SHP77 (cell line): ENCODE results near the gene KRT82.
"Not testable (repeated sequence)": the region's sequence is repeated elsewhere in the genome, so short reads cannot be mapped to it uniquely, and the experiment has no call there.

Experiments
- DNase-seq, 2 experiments: peaks; one replicate each; lab custom pipeline; 2025; lab: John Stamatoyannopoulos, UW

KRT82 gene

DNA sequence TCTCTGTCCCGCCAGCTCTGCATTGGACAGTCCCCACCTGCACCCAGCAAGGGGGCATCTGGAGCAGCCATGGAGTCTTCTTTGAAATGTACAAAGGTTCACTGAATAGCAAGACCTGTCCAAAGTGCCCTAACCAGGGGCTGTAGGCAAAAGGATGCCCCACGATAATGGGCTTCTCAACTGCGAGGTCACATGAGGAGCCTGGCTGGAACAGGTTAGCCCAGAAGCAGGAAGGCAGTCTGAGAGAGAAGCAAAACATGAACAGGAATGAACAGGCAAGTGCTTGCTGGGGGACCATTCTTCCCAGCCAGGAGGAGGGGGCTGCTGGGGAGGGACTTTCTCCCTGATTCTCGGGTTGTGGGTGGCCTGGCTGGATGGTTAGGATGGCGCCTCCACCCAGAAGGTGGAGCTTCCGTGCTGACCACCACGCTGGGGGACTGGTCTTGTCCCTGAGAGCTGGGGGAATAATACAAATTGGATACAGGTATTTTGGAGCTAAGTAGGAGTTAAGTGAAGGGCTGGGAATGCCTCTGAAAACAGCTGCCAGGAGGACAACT, 46.0 kb downstream of the KRT82 start:
- no peak for DNase-seq

DNA sequence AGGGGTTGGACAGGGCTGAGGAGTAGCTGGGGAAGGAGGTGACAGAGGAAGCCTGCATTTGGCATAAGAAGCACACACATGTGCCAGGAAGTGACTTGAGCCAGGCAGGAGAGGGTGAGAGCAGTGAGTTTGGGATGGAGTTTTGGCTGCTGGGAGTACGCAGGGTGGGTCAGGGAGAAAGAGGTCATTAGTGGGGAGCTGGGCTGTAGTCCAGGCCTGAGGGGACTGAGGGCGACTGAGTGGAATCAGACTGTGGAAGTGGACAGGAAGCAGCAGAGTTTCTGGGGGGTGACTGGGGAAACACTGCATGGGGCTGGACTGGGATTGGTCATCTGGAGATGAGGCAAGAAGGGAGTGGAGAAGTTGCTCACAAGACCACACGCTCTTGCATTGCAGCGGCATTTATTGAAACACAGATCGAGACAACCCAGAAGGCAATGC, 46.5 kb downstream of the KRT82 start:
- DNase-seq, result no peak

DNA sequence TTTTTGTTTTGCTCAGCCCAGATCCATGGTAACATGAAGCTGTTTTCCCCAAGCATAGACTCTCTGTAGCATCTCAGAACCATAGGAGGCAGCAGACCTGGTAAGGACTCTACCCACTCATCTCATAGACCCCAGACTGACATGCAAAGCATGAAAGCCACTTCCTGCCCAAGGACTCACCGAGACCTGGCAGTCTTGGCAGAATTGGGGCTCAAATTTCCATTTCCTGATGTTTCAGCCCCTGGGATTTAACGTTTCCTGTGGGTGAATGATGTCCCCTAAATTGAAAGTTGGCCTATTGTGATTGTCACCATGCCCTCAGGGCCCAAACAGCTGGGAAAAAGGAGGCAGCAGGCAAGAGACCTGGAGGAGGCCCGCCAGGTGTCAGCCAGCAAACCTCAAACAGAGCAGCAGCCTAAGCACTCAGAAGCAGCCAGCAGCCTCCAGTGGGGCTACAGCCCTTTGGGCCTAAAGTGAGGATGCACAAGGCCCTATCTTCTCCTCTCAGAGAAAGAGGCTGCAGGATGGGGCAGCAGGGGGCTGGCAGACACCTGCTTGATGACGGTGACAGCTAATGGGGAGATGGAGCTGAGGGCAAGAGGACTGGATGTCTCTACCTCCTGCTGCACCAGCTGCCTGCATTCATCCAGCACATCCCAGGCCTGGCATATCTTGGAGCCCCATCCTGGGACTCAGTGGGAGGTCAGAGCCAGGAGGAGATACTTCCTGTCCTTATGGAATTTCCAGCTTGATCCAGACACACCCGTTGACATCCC, 47.4 kb downstream of the KRT82 start:
- DNase-seq, result no peak

GRCh38 chr12:52356762-52357580, 49.2 kb downstream of the KRT82 start:
- no peak for DNase-seq

DNA sequence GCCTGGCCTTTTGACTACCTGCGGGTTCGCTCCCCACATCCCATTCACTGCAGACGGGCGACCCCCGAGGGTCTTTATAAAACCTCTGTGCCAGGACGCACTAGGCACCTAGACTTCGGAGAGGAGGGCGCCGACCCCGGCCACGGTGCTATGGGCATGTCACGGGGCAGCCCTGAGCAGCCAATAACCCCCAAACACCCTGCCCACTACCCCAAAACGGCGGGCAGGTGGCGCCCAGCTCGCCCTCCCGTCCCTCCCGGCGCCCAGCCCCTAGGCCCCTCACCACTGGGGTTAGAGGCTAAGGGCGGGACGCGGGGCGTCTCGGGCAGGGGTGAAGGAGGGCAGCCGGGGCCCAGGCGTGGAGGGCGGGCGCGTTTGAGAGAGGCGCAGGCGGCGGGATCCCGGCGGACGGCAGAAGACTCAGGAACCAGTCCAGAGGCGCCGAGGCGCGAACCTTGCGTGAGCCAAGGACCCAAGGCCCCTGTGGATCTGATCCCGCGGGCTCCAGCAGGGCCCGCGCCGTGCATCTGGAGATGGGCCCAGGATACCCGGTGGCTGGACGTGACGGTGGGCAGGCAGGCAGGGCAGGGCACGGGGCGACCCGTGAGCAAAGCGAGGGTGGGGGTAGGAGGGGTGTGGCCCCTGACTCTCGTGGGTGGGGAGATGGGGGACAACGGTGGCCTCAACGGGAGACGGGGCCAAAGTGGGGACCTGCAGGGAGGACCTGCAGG, 49.9 kb downstream of the KRT82 start:
- DNase-seq, result no peak

- DNase-seq, result no peak
Observed at GRCh38 chr12:52355176-52355575, 51.0 kb downstream of the KRT82 start.

GRCh38 chr12:52354200-52354599, 51.9 kb downstream of the KRT82 start:
- no peak for DNase-seq

DNA sequence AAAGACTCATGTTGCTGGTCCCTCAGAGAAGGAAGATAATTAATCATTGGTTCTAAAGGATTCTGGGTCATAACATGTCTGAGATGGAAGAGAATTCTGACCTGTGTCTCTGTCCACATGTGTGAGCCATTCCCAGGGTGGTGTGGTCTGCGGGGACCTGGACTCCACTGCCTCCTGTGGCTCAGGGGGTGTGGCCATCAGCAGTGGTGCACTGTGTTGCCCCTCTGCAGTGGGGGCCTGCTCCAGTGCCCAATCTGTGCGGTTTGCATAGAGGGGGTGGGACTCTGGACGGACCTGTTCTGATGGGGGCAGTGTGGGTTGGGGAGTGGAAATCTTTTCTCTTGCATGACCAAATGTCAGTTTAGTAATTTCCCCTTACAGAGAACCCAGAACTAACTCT, 52.4 kb downstream of the KRT82 start:
- no peak for DNase-seq

DNA sequence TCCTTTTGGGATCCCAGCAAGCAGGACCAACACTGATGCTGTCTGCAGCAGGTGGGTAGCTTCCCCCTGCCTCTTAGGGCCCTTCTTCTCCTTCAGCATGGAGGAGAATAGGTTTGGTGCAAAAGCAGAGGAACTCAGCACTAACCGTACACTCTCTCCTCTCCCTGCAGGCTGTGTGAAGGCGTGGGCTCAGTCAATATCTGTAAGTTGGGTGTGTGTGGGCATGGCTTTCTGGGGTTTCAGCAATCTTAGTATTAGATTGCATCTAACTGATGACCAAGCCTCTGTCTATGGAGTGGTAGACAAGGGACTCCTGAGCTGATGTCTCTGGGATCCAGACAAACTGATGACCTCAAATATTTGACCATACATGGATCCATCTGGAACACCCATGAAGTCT, 53.2 kb downstream of the KRT82 start:
- no peak for DNase-seq

GRCh38 chr12:52351196-52352059, 54.7 kb downstream of the KRT82 start:
- DNase-seq, result no peak

- no peak for DNase-seq
Observed at GRCh38 chr12:52350786-52351185, 55.3 kb downstream of the KRT82 start.

- DNase-seq, result no peak
Observed at GRCh38 chr12:52350021-52350620, 56.0 kb downstream of the KRT82 start.

GRCh38 chr12:52349196-52349595, 56.9 kb downstream of the KRT82 start:
- DNase-seq, result no peak

GRCh38 chr12:52347551-52348510, 58.3 kb downstream of the KRT82 start:
- no peak for DNase-seq

- DNase-seq, result no peak
Observed at GRCh38 chr12:52347016-52347415, 59.1 kb downstream of the KRT82 start.

DNA sequence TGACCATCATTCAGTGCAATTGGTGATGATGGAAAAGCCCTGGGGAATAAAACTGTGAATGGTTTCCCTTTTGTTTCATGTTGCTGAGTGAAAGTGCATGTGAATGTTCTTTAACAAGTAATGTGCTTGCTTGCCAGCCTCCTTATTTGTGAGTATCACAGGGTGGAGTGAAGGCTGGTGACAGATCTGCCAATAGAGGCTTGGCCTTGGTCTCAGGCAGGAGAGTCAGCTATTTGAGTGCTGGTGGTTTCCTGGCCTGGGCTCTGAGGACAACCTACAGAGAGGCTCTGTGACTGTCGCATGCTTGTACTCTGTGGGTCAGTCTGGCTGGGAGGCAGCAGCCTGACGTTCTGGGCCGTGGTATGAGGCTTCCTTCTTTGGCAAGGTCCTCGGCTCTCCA, 59.5 kb downstream of the KRT82 start:
- no peak for DNase-seq

GRCh38 chr12:52345041-52345440, 61.1 kb downstream of the KRT82 start:
- not testable (repeated sequence) for DNase-seq

- DNase-seq, result no peak
Observed at GRCh38 chr12:52344111-52344510, 62.0 kb downstream of the KRT82 start.
